IPS DF 4.7 (cell line): ENCODE measurements around the gene TMEM225.
"Not testable (repeated sequence)": the region's sequence is repeated elsewhere in the genome, so short reads cannot be mapped to it uniquely, and the experiment has no call there.

Experiments
- DNase-seq: peaks from one replicate; pipeline ENCODE4 v3.0.0-alpha.2; 2013; ENCODE audit warnings: low spot score; ENCODE audit errors: extremely low read depth

TMEM225 gene, protein sequence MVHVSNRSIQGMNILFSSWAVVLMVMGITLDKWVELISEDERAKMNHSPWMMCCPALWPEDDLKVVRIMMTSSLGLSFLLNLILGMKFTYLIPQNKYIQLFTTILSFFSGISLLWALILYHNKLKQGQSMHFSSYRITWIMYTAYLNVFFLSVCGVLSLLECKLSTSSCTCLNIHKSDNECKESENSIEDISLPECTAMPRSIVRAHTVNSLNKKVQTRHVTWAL

DNA sequence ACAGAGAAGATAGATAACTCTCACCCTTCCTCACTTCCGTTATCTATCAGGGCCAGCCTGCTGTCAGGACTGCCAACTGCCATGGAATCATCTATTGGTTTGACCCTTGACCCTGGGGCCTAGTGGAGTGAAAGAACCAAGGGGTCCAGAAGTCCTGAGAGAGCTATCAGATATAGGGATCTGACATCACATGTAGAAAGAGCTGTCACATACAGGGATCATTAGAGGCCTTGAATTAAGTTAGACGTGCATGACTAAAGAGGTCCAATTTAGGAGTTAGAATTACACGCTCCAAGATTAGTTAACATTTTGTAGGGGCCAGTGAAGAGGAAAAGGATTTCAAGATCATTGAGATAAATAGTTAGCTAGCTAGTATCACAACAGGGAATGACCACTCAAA is at the start of gene TMEM225:
Gene TMEM225 (minus strand): TSS at position 101 of the 400 bp plus-strand sequence. CDS start 245 bp downstream, outside the sequence.
- DNase-seq: no peak

DNA sequence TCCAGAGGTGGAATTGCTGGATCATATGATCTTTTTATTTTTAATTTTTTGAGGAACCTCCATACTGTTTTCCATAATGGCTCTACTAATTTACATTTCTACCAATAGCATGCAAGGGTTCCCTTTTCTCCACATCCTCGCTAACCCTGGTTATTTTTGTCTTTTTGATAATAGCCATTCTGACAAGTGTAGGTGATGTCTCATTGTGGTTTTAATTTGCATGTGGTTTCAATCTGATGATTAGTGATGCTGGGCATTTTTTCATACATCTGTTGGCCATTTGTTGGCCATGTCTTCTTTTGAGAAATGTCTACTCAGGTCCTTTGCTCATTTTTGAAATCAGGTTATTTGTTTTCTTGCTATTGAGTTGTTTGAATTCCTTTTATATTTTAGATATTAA is 38.6 kb upstream of the TMEM225 start:
- no peak for DNase-seq

DNA sequence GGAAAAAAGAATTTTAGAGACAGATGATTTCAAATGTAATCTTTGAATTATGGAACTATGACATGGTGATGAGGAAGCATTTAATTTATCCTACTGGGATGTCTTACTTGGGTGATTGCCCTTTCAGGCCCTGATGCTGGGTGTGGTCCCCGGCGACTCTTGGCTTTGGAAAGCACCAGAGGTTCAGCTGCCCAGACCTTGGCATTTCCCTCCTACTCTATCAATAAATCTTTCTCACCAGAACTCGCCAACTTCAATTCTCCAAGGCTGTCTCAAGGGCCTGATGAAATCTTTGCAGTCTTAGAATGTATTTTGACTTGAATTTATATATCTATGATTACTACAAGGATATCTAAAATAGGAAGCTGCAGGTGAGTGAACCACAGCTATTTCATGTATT is 35.5 kb upstream of the TMEM225 start:
- no peak for DNase-seq

DNA sequence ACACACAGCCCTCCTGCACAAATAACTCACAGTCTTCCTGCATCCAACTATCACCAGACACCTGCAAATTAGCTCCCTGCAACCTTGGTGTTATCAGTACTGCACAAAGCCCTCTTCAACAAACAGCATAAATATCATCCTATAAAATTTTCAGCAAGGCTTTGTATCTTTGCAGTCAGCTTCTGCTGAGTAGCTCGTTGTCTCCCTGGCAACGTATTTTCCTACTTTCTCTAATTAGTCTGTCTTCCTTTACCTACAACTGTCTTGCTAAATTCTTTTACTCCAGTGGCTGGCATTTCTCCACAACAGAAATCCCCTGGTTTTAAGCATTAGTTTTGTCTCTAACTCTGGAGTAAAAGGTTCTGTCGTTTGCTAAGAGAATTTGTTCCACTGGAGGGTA is 20.4 kb upstream of the TMEM225 start:
- DNase-seq: no peak

DNA sequence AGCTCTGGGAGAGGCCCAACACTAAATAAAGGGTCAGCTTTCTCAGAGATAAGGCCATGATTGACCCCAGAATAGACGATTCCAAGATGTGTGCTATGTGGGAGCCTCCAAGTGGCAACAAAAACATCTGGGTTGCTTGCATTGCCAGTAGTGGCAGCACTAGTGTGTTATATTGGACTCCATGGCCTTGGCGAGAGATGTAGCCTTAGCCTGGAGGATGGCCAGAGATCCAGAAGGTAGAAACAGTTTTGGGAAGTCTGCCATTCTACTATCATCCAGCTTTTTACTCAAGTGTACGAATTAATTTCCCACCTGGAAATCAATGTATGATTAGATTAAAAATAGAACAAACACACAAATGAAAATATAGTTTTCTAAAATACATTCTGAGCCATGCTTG is 19.5 kb upstream of the TMEM225 start:
- no peak for DNase-seq

DNA sequence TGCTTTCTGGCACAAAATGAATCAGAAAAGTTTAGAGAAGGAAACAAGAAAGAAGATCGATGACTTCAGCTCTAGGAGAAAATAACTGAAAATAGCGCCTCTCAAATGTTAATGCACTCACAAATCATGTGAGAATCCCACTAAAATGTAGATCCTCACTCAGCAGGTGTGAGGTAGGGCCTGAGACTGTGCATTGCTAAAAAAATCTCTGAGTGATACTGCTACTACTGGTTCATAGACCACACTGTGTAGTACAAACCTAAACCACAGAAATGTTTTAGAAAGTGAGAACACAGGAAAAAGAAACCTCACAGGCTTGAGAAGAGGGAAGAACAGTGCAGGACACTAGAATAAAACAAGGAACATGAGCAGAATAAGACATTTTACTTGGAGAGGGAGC is 18.5 kb upstream of the TMEM225 start:
- no peak for DNase-seq

DNA sequence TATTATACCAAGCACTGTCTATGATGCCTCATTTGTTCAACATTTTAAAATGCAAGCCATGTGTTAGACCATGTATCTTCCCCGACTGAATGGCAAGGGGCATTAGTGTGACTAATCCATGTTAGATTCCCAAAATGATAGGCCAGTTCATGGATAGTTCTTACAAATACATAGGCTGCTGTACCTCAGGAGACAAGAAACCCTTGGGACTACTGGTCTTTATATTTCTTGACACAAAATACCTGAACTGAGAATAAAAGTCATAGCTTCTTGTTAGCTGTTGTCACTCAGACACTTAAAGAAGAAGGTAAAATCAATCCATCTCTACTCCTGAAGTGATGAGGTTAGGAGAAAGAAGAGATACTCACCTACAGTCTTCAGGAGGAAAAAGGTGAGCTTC is 16.4 kb upstream of the TMEM225 start, which contains the start of gene OR8D4:
Gene OR8D4 (plus strand): TSS at position 301 of the 400 bp plus-strand sequence. CDS start 4,265 bp downstream, outside the sequence.
- DNase-seq: no peak

DNA sequence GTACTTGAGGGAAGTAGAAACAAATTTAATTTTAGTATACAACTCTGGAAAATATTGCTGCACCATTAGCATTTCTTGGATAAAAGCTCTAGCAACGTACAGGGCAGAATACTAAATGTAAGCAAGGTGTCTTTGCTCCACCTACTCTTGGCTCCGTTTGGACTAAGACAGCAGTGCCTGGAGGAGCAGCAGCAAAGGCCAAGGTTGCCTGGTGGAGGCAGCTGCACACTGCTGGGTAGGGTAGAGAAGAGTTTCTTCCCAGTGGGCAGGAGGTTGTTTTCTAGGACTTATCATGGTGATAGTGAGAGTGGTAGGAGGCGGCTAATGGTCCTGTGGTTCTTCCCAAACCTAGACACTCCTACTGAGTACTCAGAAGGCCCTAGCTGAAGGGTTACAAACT is 14.3 kb upstream of the TMEM225 start:
- no peak for DNase-seq

DNA sequence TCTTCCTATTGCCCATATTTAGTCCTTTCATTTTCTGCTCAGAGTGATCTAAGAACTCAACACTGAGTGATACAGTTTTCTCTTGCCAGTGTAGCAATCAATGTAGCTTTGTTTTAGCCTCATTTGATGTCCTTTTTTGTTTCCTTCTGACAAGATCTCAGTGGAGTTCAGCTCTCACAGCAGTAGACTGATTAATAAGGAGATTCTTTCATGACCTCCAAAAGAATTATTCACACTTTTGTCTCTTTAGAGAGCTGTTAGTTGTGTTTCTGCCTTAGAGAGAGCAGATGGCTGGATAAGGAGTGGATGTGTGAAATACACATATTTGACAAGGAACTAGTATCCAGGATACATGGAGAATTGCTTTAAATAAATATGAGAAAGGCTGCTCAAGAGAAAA is 6.6 kb upstream of the TMEM225 start:
- DNase-seq: no peak

DNA sequence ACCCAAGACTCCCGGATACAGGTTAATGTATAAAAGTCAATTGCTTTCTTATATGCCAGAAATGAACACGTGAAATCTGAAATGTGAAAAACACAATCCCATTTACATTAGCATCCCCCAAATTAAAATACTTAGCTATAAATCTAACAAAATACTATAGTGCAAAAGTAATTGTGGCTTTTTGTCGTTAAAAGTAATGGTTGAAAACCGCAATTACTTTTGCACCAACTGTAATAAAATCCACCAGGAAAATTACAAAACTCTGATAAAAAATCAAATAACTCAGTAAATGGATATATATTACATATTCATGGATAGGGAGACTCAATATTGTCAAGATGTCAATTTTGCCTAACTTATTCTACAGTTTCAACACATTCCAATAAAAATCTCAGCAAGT is 4.6 kb downstream of the TMEM225 start:
- no peak for DNase-seq

DNA sequence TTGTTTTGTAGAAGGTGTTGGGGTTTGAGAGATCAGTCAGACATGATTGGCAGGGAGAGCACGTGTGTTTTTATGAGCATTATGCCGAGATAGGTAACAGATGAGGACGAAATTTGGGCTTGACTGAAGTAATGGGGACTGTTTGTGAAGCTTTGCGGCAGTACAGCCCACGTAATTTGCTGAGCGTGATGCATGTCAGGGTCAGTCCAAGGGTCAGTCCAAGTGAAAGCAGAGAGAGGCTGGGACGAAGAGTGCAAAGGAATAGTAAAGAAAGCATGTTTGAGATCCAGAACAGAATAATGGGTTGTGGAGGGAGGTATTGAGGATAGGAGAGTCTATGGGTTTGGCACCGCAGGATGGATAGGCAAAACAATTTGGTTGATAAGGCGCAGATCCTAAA is 17.7 kb downstream of the TMEM225 start:
- DNase-seq: not testable (repeated sequence)

DNA sequence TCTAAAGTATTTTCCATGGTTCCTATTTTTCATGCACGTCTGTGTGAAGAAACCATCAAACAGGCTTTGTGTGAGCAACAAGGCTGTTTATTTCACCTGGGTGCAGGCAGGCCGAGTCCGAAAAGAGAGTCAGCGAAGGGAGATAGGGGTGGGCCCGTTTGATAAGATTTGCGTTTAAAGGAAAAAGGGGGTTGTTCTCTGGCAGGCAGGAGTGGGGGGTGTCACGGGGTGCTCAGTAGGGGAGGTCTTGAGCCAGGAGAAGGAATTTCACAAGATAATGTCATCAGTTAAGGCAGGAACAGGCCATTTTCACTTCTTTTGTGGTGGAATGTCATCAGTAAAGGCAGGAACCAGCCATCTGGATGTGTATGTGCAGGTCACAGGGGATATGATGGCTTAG is 20.2 kb downstream of the TMEM225 start:
- DNase-seq: peak; percentile 25

DNA sequence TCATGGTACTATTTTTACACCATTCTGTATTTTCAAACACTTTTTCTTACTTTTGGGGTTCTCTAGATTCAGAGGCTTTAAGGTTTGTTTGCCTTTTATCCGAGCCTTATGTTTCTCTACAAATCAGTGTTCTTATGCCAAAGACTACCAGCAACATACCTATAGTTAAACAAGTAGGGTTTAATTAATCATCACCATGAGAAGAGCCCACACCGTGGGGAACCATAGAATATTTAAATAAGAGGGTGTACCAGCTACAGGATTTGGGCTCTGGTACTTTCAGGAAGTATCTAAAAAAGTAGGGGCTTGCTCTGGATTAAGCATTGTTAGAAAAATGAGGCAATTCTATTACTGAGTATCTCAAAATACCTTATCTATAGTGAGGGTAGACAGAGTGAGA is 25.7 kb downstream of the TMEM225 start:
- DNase-seq: no peak

DNA sequence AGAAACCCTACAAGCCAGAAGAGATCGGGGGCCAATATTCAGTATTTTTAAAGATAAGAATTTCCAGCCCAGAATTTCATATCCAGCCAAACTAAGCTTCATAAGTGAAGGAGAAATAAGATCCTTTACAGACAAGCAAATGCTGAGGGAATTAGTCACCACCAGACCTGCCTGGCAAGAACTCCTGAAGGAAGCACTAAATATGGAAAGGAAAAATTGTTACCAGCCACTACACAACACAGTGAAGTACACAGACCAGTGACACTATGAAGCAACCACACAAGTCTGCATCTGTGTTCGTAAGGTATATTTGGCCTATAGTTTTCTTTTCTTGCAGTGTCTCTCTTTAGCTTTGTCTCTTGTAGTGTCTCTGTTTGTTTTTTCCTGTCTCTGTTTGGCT is 29.0 kb downstream of the TMEM225 start:
- no peak for DNase-seq

DNA sequence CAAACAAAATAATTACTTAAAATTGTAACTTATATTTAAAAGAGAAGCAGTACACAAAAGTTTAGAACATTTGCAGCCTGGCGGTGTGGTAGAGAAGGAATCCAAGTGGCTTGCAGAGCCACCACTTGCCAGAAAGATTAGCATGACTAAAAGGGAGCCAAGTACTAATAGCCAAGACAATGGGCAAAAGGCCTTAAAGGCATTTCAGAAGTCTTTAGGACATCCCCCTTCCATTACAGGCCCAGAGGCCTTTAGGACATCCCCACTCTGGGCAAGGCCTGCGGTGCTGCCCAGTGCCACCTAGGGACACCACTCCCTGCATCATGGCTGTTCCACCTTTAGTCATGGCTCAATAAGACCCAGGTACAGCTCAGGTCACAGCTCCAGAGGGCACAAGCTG is 32.4 kb downstream of the TMEM225 start:
- peak; percentile 16 for DNase-seq

DNA sequence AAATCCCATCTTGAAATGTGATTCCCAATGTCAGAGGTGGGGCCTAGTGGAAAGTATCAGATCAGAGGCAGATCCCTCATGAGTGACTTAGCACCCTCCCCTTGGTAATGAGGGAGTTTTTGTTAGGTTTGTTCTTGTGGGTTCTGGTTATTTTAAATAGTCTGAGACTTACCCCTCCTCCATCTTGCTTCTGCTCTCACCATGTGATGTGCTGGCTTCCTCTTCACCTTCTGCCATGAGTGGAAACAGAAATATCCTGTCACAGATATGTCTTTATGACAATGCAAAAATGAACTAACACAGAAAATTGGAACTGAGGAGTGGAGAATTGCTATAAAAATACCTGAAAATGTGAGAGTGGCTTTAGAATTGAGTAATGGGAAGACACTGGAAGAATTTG is 33.1 kb downstream of the TMEM225 start:
- DNase-seq: no peak

DNA sequence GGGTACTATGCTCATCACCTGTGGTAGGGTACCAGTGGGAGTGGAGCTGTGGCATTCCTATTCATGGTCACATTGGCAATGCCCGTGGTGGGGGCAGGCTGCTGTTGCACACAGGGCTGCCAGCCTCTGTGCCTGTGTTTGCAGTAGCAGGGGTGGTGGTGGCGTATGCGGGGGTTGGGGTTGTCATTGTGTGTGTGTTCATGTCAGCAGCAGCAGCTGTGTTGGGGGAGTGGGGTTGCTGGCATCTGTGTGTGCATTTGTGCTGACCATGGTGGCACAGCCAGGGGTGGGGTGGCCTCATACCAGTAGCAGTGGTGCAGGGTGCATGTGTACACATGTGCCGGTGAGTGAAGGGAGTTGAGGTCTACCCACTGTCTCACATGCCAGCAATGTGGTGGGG is 34.4 kb downstream of the TMEM225 start:
- DNase-seq: no peak

DNA sequence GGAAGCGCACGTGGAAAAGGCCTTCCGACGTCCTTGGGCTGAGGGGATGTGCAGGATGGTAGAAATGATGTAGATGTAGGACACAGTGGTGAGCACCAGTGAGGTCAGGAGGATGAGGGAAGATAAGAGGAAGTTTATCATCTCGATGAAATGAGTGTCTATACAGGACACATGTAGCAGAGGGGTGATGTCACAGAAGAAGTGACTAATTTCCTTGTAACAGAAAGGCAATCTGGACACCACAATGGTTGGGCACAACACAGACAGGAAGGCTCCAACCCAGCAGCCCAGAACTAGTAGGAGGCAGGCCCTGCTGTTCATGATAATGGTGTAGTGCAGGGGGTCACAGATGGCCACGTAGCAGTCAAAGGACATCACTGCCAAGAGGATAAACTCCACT is 44.3 kb downstream of the TMEM225 start:
- no peak for DNase-seq

DNA sequence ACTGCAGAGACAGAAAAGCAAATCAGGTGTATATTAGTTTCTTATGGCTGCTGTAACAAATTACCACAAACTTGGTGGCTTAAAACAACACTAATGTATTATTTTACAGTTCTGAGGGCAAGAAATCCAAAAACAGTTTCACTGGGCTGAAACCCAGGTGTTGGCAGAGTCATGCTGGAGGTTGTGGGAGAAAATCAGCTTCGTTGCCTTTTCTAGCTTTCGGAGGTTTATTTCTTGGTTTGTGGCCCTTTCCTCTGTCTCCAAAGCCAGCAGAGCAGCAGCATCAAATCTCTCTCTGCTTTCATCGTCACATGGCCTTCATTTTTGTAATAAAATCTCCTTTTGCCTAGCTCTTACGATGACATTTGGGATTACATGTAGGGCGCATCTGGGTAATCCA is 46.3 kb downstream of the TMEM225 start:
- DNase-seq: no peak

DNA sequence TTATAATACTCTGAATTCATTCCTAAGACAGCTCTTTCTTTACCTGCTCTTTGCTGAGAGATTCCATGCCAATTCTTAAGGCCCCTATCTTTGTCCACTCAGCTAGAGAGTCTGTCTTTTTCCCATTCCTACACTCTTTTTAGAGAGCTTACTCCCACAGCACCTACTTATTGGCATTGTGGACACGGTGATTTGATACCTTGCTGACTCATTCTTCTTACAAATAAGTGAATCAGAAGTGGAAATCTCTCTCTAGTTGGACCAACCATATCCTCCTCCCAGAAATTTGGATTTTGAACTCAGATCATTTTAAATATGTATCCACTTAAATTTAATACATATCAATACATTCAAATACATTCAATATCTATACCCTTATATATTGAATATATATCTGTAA is 46.8 kb downstream of the TMEM225 start:
- no peak for DNase-seq

DNA sequence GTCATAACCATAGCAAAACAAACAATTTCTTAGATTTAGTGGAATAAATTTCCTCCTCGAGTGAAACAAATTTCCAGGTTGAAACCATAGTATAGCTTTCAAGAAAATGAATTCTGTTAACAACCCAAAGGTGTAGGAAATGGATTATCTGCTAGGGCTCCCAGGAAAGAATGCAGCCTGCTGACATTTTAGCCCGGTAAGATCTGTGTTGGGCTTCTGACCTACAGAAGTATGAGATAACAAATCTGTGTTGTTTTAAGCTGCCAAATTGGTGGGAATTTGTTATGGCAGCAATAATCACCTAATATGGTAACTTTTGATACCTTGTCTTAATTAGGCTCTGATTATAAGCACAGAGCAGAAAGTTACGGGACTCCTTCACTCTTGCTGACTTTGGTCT is 47.3 kb downstream of the TMEM225 start:
- DNase-seq: no peak

DNA sequence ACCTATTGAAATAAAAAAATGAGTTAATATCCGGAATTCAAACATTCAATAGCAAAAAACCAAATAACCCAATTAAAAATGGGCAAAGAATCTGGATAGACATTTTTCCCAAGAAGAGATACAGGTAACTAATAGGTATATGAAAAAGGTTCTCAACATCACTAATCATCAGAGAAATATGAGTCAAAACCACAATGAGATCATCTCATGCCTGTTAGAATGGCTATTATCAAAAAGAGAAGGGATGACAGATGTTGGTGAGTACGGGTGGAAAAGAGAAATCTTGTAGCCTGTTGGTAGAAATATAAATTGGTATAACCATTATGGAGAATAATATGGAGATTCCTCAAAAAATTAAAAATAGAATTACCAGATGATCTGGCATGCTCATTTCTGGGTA is 52.4 kb downstream of the TMEM225 start:
- no peak for DNase-seq
